ENCODE results near the gene FGFBP2.

FGFBP2 gene

GRCh38 chr4:15944895-15945294, 18.1 kb downstream of the FGFBP2 start:
- no peak overlapping the region for H3K4me3 ChIP-seq (ENCODE audit: low read depth, low read length)
- no peak for TF ChIP-seq CTCF (conservative IDR thresholded peaks at IDR 0.05; ENCODE audit: low read depth, low read length)
- DNase-seq (ENCODE audit: low read depth): no peak

DNA sequence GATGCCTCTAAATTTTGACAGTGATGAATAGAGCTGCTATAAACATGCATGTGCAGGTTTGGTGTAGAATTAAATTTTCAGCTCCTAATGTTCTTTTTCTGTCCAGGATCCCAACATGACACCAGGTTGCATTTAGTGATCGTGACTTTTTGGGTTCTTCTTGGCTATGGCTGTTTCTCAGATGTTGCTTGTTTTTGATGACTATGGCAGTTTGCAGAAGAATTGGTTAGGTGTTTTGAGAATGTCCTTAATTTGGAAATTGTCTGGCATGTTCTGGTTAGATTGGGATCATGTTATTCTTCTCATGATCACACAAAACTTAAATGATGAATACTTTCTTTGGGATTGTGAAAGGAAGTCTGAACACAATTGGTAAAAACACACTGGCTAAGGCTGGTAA, 20.7 kb downstream of the FGFBP2 start:
- TF ChIP-seq CTCF (conservative IDR thresholded peaks at IDR 0.05; ENCODE audit: low read depth, low read length): no peak
- H3K4me3 ChIP-seq (ENCODE audit: low read depth, low read length): no peak overlapping the region
- DNase-seq (ENCODE audit: low read depth): no peak

DNA sequence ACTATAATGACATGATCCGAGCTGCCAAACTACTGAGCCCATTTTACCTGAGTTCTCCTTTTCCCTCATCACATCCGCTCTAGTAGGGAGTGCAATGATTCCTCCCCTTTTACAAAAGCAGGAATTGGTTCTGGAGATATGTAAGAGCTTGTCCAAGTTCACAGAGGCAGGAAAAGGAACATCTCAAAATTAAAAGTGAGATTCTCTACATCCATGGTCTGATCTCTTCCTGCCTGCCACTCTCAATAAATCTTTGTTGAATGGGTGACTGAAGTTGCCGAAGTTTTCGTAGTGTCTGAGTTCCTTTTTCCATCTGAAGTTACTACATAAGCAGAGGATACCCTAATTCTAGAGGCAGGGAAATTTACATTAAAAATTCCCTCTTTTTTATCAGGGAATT, 24.3 kb downstream of the FGFBP2 start, which contains the start of gene FGFBP1:
Gene FGFBP1, minus strand, starts transcription at position 101 of the 400 bp plus-strand sequence. CDS start 2,108 bp downstream, outside the sequence.
- DNase-seq (ENCODE audit: low read depth): no peak
- TF ChIP-seq CTCF (conservative IDR thresholded peaks at IDR 0.05; ENCODE audit: low read depth, low read length): no peak
- H3K4me3 ChIP-seq (ENCODE audit: low read depth, low read length): no peak within 1 kb of the TSS

- DNase-seq (ENCODE audit: low read depth): no peak
- H3K4me3 ChIP-seq (ENCODE audit: low read depth, low read length): no peak overlapping the region
- TF ChIP-seq CTCF (conservative IDR thresholded peaks at IDR 0.05; ENCODE audit: low read depth, low read length): no peak
Observed at GRCh38 chr4:15938182-15938581, 24.8 kb downstream of the FGFBP2 start.

DNA sequence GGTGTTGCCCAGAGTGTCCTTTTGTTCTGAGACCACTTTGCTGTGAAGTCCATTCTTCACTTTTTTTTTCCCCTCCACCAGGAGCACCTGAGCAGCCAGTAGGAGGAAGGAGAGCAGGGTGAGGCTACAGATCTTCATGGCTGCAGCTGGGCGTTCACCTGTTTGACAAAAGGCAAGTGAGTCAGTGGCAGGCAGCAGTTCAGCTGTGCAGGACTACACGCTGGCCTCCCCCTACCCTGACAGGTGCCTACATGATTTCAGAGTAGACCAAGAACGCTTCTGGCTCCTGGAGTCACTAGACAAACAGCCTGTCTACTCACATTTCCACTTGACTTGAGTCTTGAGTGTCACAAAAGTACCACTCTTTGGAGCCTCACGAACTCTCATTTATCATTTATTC, 26.5 kb downstream of the FGFBP2 start:
- no peak for DNase-seq (ENCODE audit: low read depth)
- TF ChIP-seq CTCF (conservative IDR thresholded peaks at IDR 0.05; ENCODE audit: low read depth, low read length): no peak
- no peak overlapping the region for H3K4me3 ChIP-seq (ENCODE audit: low read depth, low read length)

- DNase-seq (ENCODE audit: low read depth): peak; percentile 57
- no peak for TF ChIP-seq CTCF (conservative IDR thresholded peaks at IDR 0.05; ENCODE audit: low read depth, low read length)
- no peak overlapping the region for H3K4me3 ChIP-seq (ENCODE audit: low read depth, low read length)
Observed at GRCh38 chr4:15935504-15936402, 27.2 kb downstream of the FGFBP2 start.

GRCh38 chr4:15934259-15934658, 28.7 kb downstream of the FGFBP2 start:
- DNase-seq (ENCODE audit: low read depth): no peak
- no peak overlapping the region for H3K4me3 ChIP-seq (ENCODE audit: low read depth, low read length)
- TF ChIP-seq CTCF (conservative IDR thresholded peaks at IDR 0.05; ENCODE audit: low read depth, low read length): no peak
